SK-N-MC (cell line): Measurements from ENCODE around the gene ZNF473.
A peak's percentile ranks its signal among the peaks of the same experiment; 100 is the strongest.
"Not testable (repeated sequence)": the region's sequence is repeated elsewhere in the genome, so short reads cannot be mapped to it uniquely, and the experiment has no call there.

ENCODE experiments used
- DNase-seq: peaks from one replicate; pipeline ENCODE4 v3.0.0-alpha.2; 2011; ENCODE audit warnings: low read depth, low spot score
- H3K27ac ChIP-seq: fragments of 200-600 bp; sonication (generic); 2 replicates; pipeline ENCODE4 v1.5.1; 2016; ENCODE audit warnings: mixed run types
- H3K36me3 ChIP-seq: fragments of 200-600 bp; sonication (generic); 2 replicates; pipeline ENCODE4 v1.6.1; 2017; ENCODE audit warnings: antibody characterized with exemption, low read length, mixed read lengths; ENCODE audit not compliant: insufficient read depth
- H3K4me3 ChIP-seq: fragments of 200-600 bp; sonication (generic); 2 replicates; pipeline ENCODE4 v1.5.1; 2016
- H3K9ac ChIP-seq: fragments of 200-600 bp; sonication (generic); 2 replicates; pipeline ENCODE4 v1.8.0; 2017; ENCODE audit warnings: mixed run types, mixed read lengths; ENCODE audit not compliant: insufficient read length
- H3K9me3 ChIP-seq: fragments of 200-600 bp; sonication (generic); 2 replicates; pipeline ENCODE4 v1.6.1; 2017; ENCODE audit warnings: low read depth, mild to moderate bottlenecking, antibody characterized with exemption, low read length, moderate library complexity, mixed read lengths
- EZH2 ChIP-seq: fragments of 200-600 bp; sonication (generic); IDR thresholded peaks from one replicate; pipeline ENCODE4 v1.6.1; 2017; ENCODE audit warnings: antibody characterized with exemption
- FOXP2 ChIP-seq: optimal IDR thresholded peaks from 2 replicates; pipeline ENCODE3; 2011; ENCODE audit warnings: mild to moderate bottlenecking, moderate library complexity; ENCODE audit not compliant: insufficient read depth; ENCODE audit errors: extremely low read length, control extremely low read depth
- POLR2AphosphoS5 ChIP-seq: IDR thresholded peaks from 2 replicates; pipeline ENCODE4 v1.6.1; 2012; ENCODE audit warnings: mild to moderate bottlenecking, low read depth, low read length, borderline replicate concordance

The ZNF473 gene

GRCh38 chr19:50050406-50051227, 24.8 kb downstream of the ZNF473 start:
- Histone ChIP-seq H3K9ac (no peak overlapping the region), H3K4me3 (peak overlapping the region; percentile 72), H3K36me3 (peaks cover 26% of the 10 kb centered on the region), H3K9me3 (peaks cover 22% of the 10 kb centered on the region), H3K27ac (no peak overlapping the region)
- DNase-seq: no peak
- no peak for TF ChIP-seq FOXP2
- no peak for TF ChIP-seq POLR2AphosphoS5
- TF ChIP-seq EZH2: no peak

DNA sequence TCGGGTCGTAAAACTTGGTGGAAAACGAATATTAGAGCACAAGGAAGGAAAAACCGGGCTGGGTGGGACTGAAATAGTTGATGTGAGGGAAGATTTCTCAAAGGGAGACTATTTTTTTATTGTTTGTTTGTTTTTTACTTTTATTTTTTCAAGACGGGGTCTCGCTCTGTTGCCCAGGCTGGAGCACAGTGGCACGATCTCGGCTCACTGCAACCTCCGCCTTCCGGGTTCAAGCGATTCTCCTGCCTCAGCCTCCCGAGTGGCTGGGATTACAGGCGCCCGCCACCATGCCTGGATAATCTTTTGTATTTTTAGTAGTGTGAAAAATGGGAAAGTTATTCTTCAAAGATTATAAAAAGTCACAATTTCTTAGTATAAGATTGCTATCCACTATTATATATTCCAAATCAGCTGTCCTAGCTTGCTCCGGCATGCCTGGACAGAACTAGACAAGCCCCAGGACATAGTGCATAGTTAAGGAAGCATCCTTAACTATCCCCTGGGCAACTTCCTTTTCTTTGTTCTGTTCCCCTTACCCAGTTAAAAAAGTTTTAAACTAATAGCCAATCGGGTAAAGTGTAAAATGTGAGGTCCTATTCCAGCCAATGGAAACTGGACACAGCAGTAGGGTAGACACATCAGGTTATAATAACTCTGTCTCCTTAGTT, 25.6 kb downstream of the ZNF473 start:
- H3K27ac ChIP-seq, DNase-seq, H3K9ac ChIP-seq: not testable (repeated sequence)
- Histone ChIP-seq H3K9me3 (peaks cover 14% of the 10 kb centered on the region), H3K4me3 (peak overlapping the region; percentile 72), H3K36me3 (peaks cover 19% of the 10 kb centered on the region)

DNA sequence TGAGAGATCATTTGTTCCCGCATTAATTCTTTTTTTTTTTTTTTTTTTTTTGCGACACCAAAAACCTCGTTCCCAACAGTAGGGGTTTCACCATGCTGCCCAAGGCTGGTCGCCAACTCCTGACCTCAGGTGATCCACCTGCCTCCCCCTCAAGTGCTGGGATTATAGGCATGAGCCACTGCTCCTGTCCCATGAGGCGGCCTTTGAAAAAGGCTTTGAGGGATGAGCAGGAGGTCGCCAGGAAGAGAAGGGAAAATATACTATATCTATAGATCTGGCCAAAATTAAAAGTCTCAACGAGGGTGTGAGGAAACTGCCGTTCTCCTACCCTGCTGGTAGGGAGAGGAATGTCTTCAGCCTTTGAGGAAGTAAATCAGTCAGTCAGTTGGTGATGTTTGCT, 26.2 kb downstream of the ZNF473 start:
- no peak overlapping the region for H3K27ac ChIP-seq
- no peak overlapping the region for H3K9ac ChIP-seq
- peaks cover 13% of the 10 kb centered on the region for H3K36me3 ChIP-seq
- no peak overlapping the region for H3K4me3 ChIP-seq
- no peak for DNase-seq
- H3K9me3 ChIP-seq: peaks cover 9% of the 10 kb centered on the region; the same call in 1 of the 2 replicates
- TF ChIP-seq EZH2 (no peak), POLR2AphosphoS5 (no peak)

- no peak for TF ChIP-seq FOXP2
- TF ChIP-seq EZH2: no peak
- TF ChIP-seq POLR2AphosphoS5: no peak
- no peak overlapping the region for H3K4me3 ChIP-seq
- no peak overlapping the region for H3K27ac ChIP-seq
- no peak overlapping the region for H3K9ac ChIP-seq
- no peaks in the 10 kb centered on the region for H3K9me3 ChIP-seq
- peaks cover 1% of the 10 kb centered on the region; the same call in 1 of the 2 replicates for H3K36me3 ChIP-seq
- no peak for DNase-seq
Observed at GRCh38 chr19:50053119-50053518, 27.3 kb downstream of the ZNF473 start.

GRCh38 chr19:50058425-50058824, 32.6 kb downstream of the ZNF473 start:
- no peak for TF ChIP-seq EZH2
- Histone ChIP-seq H3K36me3 (no peaks in the 10 kb centered on the region), H3K4me3 (no peak overlapping the region), H3K9me3 (peaks cover 6% of the 10 kb centered on the region), H3K9ac (no peak overlapping the region), H3K27ac (no peak overlapping the region)
- no peak for DNase-seq

GRCh38 chr19:50059045-50059444, 33.2 kb downstream of the ZNF473 start:
- no peak overlapping the region for H3K27ac ChIP-seq
- H3K4me3 ChIP-seq: no peak overlapping the region
- no peaks in the 10 kb centered on the region for H3K36me3 ChIP-seq
- no peak overlapping the region for H3K9ac ChIP-seq
- no peak for DNase-seq
- H3K9me3 ChIP-seq: peaks cover 6% of the 10 kb centered on the region
- TF ChIP-seq FOXP2 (no peak), POLR2AphosphoS5 (no peak), EZH2 (no peak)

DNA sequence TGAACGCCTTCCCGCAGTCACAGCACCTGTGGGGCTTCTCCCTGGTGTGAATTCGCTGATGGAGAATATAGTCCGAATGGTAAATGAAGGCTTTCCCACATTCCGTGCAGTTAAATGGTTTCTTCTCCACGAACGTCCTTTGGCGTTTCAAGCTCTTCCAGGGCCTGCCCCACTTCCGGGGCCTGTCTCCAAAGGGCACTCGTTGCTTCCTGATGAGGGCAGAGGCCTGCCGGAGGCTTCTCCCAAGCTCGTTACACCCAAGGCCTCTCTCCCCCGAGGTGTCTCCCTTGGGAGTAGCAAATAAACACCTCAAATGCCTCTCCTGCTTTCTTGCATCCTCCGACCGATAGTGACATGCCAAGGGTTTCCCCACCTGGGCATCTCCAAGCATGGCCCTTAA, 34.3 kb downstream of the ZNF473 start:
- TF ChIP-seq POLR2AphosphoS5: no peak
- TF ChIP-seq EZH2: no peak
- TF ChIP-seq FOXP2: no peak
- Histone ChIP-seq H3K27ac (no peak overlapping the region), H3K4me3 (no peak overlapping the region), H3K9ac (no peak overlapping the region), H3K36me3 (no peaks in the 10 kb centered on the region), H3K9me3 (peaks cover 6% of the 10 kb centered on the region)
- DNase-seq: no peak

DNA sequence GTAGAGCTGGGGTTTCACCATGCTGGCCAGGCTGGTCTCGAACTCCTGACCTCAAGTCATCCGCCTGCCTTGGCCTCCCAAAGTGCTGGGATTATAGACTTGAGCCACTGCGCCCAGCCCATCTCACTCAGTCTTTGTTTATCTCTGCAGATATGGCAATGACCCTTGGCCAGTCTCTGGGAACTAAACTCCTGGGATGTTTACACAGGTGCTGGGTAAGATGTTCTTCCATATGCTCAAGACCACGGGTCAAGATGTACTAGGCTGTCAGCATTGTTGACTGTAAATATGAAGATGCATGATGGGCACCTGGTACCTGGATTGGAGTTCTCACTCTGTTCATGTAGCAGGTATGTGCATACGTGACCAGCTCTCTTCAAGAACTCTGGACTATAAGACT, 35.8 kb downstream of the ZNF473 start:
- DNase-seq: no peak
- H3K27ac ChIP-seq: no peak overlapping the region
- no peak overlapping the region for H3K9ac ChIP-seq
- no peaks in the 10 kb centered on the region for H3K36me3 ChIP-seq
- no peak overlapping the region for H3K4me3 ChIP-seq
- peaks cover 6% of the 10 kb centered on the region for H3K9me3 ChIP-seq
- no peak for TF ChIP-seq POLR2AphosphoS5
- no peak for TF ChIP-seq FOXP2
- TF ChIP-seq EZH2: no peak

DNA sequence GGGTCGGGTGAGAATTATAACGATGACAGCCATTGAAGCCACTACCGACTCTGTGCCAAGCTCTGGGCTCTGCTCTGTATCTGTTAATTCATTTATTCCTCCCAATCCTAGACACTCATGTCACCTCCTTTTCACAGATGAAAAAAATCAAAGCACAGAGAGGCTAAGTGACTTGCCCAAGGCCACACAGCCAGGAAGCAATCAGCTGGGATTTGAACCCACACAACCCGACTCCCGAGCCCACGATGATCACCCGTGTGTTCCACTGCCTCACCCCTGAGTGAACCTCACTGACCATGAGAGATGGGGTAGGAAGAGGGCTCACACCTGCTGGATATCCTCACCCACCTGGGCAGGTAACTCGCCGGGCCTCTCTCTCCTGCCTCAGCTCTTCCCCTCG, 40.1 kb downstream of the ZNF473 start:
- Histone ChIP-seq H3K9ac (no peak overlapping the region), H3K4me3 (no peak overlapping the region), H3K36me3 (no peaks in the 10 kb centered on the region), H3K9me3 (no peaks in the 10 kb centered on the region), H3K27ac (no peak overlapping the region)
- no peak for DNase-seq
- TF ChIP-seq EZH2 (no peak), FOXP2 (no peak), POLR2AphosphoS5 (no peak)
